ENCODE measurements around the gene MX1. TPM values are rescaled to one million over a fixed set of nuclear protein-coding genes. Genes with fewer than 3 reads are reported as not detected.

Gene MX1
- total RNA-seq, 3 donors from 2014 or later (not counting 1 experiment from before 2014, with no cell fraction given) = 22.7 to 67.0 (median 60.6) TPM

DNA sequence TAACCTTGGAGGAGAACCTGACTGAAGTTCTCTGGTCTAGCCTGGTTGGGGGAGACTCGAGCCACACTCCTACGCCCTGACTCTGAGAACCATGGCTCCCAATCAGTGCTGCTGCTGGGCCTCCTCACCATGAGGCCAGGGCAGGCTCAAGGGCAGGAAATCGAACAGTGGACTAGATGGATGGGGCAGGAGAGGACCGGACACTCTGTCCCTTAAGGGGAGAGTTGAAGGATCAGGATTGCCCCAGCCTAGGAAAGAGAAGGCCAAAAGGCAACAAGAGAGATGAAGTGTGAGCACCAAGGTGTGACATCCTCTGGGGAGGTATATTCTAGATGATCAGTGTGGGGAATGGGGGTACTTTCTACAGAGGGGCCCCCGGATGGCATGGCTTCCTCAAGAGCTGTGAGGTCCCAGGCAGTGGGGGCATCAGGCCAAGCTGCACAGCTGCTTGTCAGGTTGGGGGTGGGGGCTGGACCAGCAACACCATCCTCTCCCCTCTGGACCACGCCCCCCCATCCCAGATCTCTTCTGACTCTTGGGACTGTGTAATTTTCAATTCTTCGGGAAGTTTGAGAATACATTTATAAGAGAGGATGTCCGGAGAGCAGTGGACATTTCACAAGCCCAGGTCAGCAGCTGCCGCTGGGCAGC, 34.0 kb downstream of the MX1 start:
- intact Hi-C loops (cut with micrococcal nuclease) = loop anchor here (1.0 kb wide), 1 partner anchor 177 kb away; no protein-coding TSS in a partner anchor

DNA sequence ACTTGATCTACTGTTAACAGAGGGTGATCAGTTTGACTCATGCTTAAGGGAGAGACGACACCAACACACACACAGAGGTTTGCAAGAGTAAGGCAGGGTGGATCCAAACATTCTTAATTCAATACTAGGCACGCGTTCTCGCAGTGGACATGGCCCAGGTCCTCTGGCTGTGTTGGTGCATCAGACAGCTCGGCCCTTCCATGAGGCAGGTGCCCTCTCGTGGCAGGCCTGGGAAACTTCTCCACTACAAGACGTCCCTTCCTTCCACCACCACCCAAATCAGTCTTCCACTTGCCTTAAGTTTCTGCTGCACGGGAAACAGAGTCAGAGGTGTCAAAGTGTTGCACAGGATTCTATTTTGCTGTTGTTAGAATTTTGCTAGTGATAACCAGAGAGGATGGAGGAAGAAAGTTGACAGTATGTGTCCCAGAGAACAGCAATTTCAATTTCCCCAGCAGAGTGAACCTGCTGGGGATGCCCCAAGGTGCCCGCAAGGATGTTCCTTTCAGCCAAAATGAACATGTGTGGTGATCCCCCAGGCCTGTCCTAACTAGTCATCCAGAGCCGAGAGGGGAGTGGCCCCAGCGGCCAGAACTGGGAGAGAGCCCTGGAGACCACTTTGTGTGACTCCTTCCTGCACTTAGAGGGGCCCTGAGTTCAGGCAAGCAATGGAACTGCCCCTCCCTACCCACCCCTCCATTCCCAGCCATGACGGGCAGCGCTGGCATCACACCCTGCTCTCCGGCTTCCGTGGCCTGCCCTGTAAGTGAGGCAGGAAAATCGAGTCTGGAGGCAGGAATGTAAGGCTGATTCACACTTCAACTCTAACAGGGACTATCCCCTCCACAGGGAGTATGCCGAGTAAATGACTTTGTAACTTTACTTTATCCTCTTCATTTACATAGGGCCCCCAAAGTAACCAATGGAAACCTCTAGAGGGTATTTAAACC, 34.8 kb downstream of the MX1 start:
- DNase-seq (peak in 1 of 2 donors; percentile 72), ATAC-seq (peak; percentile 59 to 70 (median 61))
- H3K36me3 ChIP-seq (ENCODE audit: control insufficient read depth, insufficient read depth, low read length) = peaks cover 7% of the 10 kb centered on the region
- intact Hi-C loops (cut with micrococcal nuclease) = loop anchor here (1.0 kb wide), 1 partner anchor 178 kb away; no protein-coding TSS in a partner anchor
- no peak overlapping the region for H3K27ac ChIP-seq (ENCODE audit: low read length)
- Mint-ChIP-seq H3K4me1 (no peaks in the 10 kb centered on the region), H3K27ac (peak overlapping the region in 1 of 2 donors; percentile 29), H3K9me3 (no peaks in the 10 kb centered on the region), H3K4me3 (no peak overlapping the region), H3K36me3 (no peaks in the 10 kb centered on the region), H3K27me3 (ENCODE audit: low read depth in 2 of 2) (no peaks in the 10 kb centered on the region)
- 56% methylated on average over 16 of the region's 17 CpGs for WGBS (ENCODE audit: insufficient coverage)
- TF ChIP-seq, protein P1, sequence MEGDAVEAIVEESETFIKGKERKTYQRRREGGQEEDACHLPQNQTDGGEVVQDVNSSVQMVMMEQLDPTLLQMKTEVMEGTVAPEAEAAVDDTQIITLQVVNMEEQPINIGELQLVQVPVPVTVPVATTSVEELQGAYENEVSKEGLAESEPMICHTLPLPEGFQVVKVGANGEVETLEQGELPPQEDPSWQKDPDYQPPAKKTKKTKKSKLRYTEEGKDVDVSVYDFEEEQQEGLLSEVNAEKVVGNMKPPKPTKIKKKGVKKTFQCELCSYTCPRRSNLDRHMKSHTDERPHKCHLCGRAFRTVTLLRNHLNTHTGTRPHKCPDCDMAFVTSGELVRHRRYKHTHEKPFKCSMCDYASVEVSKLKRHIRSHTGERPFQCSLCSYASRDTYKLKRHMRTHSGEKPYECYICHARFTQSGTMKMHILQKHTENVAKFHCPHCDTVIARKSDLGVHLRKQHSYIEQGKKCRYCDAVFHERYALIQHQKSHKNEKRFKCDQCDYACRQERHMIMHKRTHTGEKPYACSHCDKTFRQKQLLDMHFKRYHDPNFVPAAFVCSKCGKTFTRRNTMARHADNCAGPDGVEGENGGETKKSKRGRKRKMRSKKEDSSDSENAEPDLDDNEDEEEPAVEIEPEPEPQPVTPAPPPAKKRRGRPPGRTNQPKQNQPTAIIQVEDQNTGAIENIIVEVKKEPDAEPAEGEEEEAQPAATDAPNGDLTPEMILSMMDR (IDR thresholded peaks at IDR 0.05) = peak; percentile 59
- H3K9me3 ChIP-seq (ENCODE audit: control insufficient read depth, insufficient read depth, low read length) = no peaks in the 10 kb centered on the region
- H3K27me3 ChIP-seq (ENCODE audit: control insufficient read depth, insufficient read depth, low read length) = no peaks in the 10 kb centered on the region
- H3K4me3 ChIP-seq (ENCODE audit: low read length) = no peak overlapping the region
- no peaks in the 10 kb centered on the region for H3K4me1 ChIP-seq (ENCODE audit: control insufficient read depth, insufficient read depth, low read length)

More for the DNA sequence above, 34.0 kb downstream of the MX1 start:
- Mint-ChIP-seq H3K36me3 (no peaks in the 10 kb centered on the region), H3K9me3 (no peaks in the 10 kb centered on the region), H3K4me1 (no peaks in the 10 kb centered on the region), H3K27me3 (ENCODE audit: low read depth in 2 of 2) (no peaks in the 10 kb centered on the region), H3K4me3 (no peak overlapping the region), H3K27ac (peak overlapping the region; percentile 29 to 56)
- TF ChIP-seq, protein P1 (IDR thresholded peaks at IDR 0.05) = no peak
- H3K36me3 ChIP-seq (ENCODE audit: control insufficient read depth, insufficient read depth, low read length) = peaks cover 12% of the 10 kb centered on the region
- H3K4me3 ChIP-seq (ENCODE audit: low read length) = no peak overlapping the region
- DNase-seq (no peak), ATAC-seq (peak in 1 of 3 donors; percentile 8)
- no peaks in the 10 kb centered on the region for H3K27me3 ChIP-seq (ENCODE audit: control insufficient read depth, insufficient read depth, low read length)
- 87% methylated on average over 8 of the region's 9 CpGs for WGBS (ENCODE audit: insufficient coverage)
- no peaks in the 10 kb centered on the region for H3K9me3 ChIP-seq (ENCODE audit: control insufficient read depth, insufficient read depth, low read length)
- H3K27ac ChIP-seq (ENCODE audit: low read length) = no peak overlapping the region
- no peaks in the 10 kb centered on the region for H3K4me1 ChIP-seq (ENCODE audit: control insufficient read depth, insufficient read depth, low read length)

DNA sequence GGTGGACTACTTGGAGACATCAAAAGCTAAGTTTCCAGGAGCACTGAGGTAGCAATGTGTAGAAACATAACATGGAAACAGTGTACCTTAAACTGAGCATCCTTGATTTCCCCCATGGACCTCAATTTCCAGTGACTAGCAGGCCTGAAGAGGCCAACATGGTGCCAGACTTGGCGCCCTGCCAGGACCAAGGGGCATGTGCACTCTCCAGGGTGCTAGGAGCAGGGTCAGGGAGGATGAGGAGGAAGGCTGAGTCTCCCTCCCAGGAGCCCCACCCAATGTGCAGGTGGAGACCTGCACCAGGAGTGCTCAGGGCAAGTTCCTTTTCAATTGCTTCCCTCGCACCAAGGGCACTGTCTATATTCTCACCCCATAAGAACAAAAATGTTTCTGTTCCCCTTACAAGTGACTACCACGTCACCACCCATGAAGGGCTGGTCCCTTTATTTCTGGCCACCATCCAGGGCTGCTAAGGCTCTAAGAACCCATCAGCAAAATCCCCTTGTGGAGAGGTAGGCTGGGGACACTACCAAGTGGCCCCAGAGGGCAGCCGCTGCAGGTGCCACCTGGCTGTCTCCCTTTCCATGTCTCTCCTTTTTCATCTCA, 39.2 kb downstream of the MX1 start:
- Mint-ChIP-seq H3K9me3 (no peaks in the 10 kb centered on the region), H3K4me3 (no peak overlapping the region), H3K4me1 (peaks cover 24 to 27% of the 10 kb centered on the region in 2 donors), H3K36me3 (no peaks in the 10 kb centered on the region), H3K27ac (no peak overlapping the region), H3K27me3 (ENCODE audit: low read depth in 2 of 2) (peaks cover 5 to 16% of the 10 kb centered on the region in 2 donors)
- no peaks in the 10 kb centered on the region for H3K9me3 ChIP-seq (ENCODE audit: control insufficient read depth, insufficient read depth, low read length)
- DNase-seq = no peak
- no peaks in the 10 kb centered on the region for H3K27me3 ChIP-seq (ENCODE audit: control insufficient read depth, insufficient read depth, low read length)
- H3K27ac ChIP-seq (ENCODE audit: low read length) = no peak overlapping the region
- TF ChIP-seq, protein P1 (IDR thresholded peaks at IDR 0.05) = no peak
- intact Hi-C loops (cut with micrococcal nuclease) = no loop called here
- H3K36me3 ChIP-seq (ENCODE audit: control insufficient read depth, insufficient read depth, low read length) = no peaks in the 10 kb centered on the region
- WGBS (ENCODE audit: insufficient coverage) = 89% methylated on average over 4 of the region's 4 CpGs
- H3K4me3 ChIP-seq (ENCODE audit: low read length) = no peak overlapping the region
- H3K4me1 ChIP-seq (ENCODE audit: control insufficient read depth, insufficient read depth, low read length) = no peaks in the 10 kb centered on the region
- ATAC-seq = no peak

All from natural killer cell (primary cell).